K562 (cell line): ENCODE results near the gene NDUFS6. TPM values are rescaled to one million over a fixed set of nuclear protein-coding genes. Genes with fewer than 3 reads are reported as not detected.

ENCODE experiments used
- ZBTB40 ChIP-seq, 2 experiments: fragments of 450-650 bp in 1 of 2; sonication (generic) in 1 of 2; formaldehyde crosslinking in 1 of 2; IDR thresholded peaks; 2 replicates each; pipeline versions ENCODE4 v1.7.1 to v1.9.0; 2016 to 2022; ENCODE audit warnings: inconsistent platforms in 1 of 2, mild to moderate bottlenecking in 1 of 2, missing genetic modification reagents in 1 of 2
- polyA plus RNA-seq, 8 experiments: library from polyadenylated mRNA; depleted of rRNA in 4 of 8; stranded (reverse) in 5 of 8; unstranded in 3 of 8; fragments of >200 nt; fragmentation: Nextera tagmentation in 2 of 8; fragmentation: Illumina TruSeq in 1 of 8; extraction: Ambion mirVana in 2 of 8; extraction: Trizol in 1 of 8; gene quantifications; 2 replicates each; pipeline versions ENCODE4 v1.2.1 to v1.2.3, GENCODE V29; 2011 to 2014; ENCODE audit warnings: inconsistent platforms in 1 of 8, missing spikeins in 1 of 8
- total RNA-seq, 7 experiments: library from RNA; depleted of rRNA in 6 of 7; stranded (reverse); fragments of >200 nt in 6 of 7; fragmentation: Illumina TruSeq in 2 of 7; extraction: Trizol in 2 of 7; gene quantifications; 2 replicates each; pipeline versions ENCODE4 v1.2.1 to v1.2.3, GENCODE V29; 2011 to 2021; ENCODE audit warnings: low replicate concordance in 1 of 7

The NDUFS6 gene
- total and polyA plus RNA-seq, 9 of the 15 experiments (the other 6 are each of a cell fraction or from before 2014, with no cell fraction given) = 36.1 to 291 (median 77.0) TPM

GRCh38 chr5:1792842-1793266 is 8.4 kb upstream of the NDUFS6 start (continued):
- TF ChIP-seq ZBTB40 (IDR thresholded peaks at IDR 0.05) = peak; percentile 99
- peak; percentile 99 for TF ChIP-seq ZBTB40 (CRISPR knock-in tag; IDR thresholded peaks at IDR 0.05)
